Breast epithelium (tissue), 4 donors: ENCODE data around the gene LACTBL1. TPM values are rescaled to one million over a fixed set of nuclear protein-coding genes. Genes with fewer than 3 reads are reported as not detected.
"Not testable (repeated sequence)": the region's sequence is repeated elsewhere in the genome, so short reads cannot be mapped to it uniquely, and the experiment has no call there.

ENCODE experiments used
- DNase-seq, 2 donors: peaks; one replicate each; pipeline ENCODE4 v3.0.0-alpha.2; 2019; ENCODE audit warnings: low spot score in 2 of 2
- H3K27ac ChIP-seq, 2 donors: fragments of 200-600 bp; sonication (generic) in 1 of 2; one replicate each; pipeline ENCODE4 v1.5.1; 2016 to 2019; ENCODE audit warnings: mild to moderate bottlenecking in 1 of 2
- H3K27me3 ChIP-seq, 2 donors: fragments of 200-600 bp; sonication (generic) in 1 of 2; one replicate each; pipeline versions ENCODE4 v1.5.1 to v1.6.0; 2017 to 2019; ENCODE audit warnings: control low read depth in 1 of 2, mild to moderate bottlenecking in 1 of 2
- H3K36me3 ChIP-seq: fragments of 200-600 bp; one replicate; pipeline ENCODE4 v1.5.1; 2019
- H3K4me1 ChIP-seq, 2 donors: fragments of 200-600 bp; sonication (generic); one replicate each; pipeline ENCODE4 v1.5.1; 2016 to 2019; ENCODE audit warnings: control low read depth in 1 of 2
- H3K4me3 ChIP-seq, 3 donors: fragments of 200-600 bp; sonication (generic); 1 replicate in 2 of 3; 2 replicates in 1 of 3; pipeline ENCODE4 v1.5.1; 2016 to 2019; ENCODE audit warnings: mild to moderate bottlenecking in 3 of 3, moderate library complexity in 2 of 3
- H3K9me3 ChIP-seq, 2 donors: fragments of 200-600 bp; sonication (generic) in 1 of 2; one replicate each; pipeline ENCODE4 v1.5.1; 2016 to 2019; ENCODE audit warnings: control low read depth in 1 of 2
- CTCF ChIP-seq, 3 donors: fragments of 450-650 bp; IDR thresholded peaks; one replicate each; pipeline ENCODE4 v1.5.1; 2016 to 2017; ENCODE audit warnings: antibody characterized with exemption in 3 of 3, mild to moderate bottlenecking in 3 of 3, moderate library complexity in 3 of 3
- POLR2A ChIP-seq: fragments of 450-650 bp; IDR thresholded peaks from one replicate; pipeline ENCODE4 v1.6.1; 2016; ENCODE audit warnings: antibody characterized with exemption, mild to moderate bottlenecking, moderate library complexity
- POLR2AphosphoS5 ChIP-seq, 3 donors: sonication (generic); formaldehyde crosslinking; IDR thresholded peaks; one replicate each; pipeline ENCODE4 v1.6.1; 2017; ENCODE audit warnings: antibody characterized with exemption in 3 of 3
- intact Hi-C: fragments of 100-400 bp; cut with DNase I; formaldehyde crosslinking; loops from one replicate; pipeline ENCODE4 v1.15.1; 2023; ENCODE audit warnings: low total_unique reads
- total RNA-seq, 3 donors: library from RNA; depleted of rRNA; stranded (reverse); fragments of >200 nt; gene quantifications; one replicate each; pipeline ENCODE4 v1.1.0, GENCODE V29; 2016

LACTBL1 gene
- total RNA-seq, 3 donors from 2014 or later: not detected

GRCh38 chr1:23019094-23019862 lies 46.6 kb upstream of the LACTBL1 start, which contains the start of gene KDM1A:
KDM1A (plus strand) TSS chr1:23019468; CDS start chr1:23019597, 129 bp downstream.
- TF ChIP-seq POLR2A (peak; percentile 45), POLR2AphosphoS5 (IDR thresholded peaks at IDR 0.05) (peak; percentile 83 to 87 (median 87)), CTCF (IDR thresholded peaks at IDR 0.05) (no peak)
- intact Hi-C loops: no loop called here
- Histone ChIP-seq H3K4me3 (peak within 1 kb of the TSS; percentile 98 to 99 (median 99)), H3K9me3 (peaks cover 0 to 8% of the 10 kb centered on the region in 2 donors), H3K4me1 (peaks cover 0 to 6% of the 10 kb centered on the region in 2 donors), H3K36me3 (no peaks in the 10 kb centered on the region), H3K27me3 (no peaks in the 10 kb centered on the region), H3K27ac (peak within 1 kb of the TSS; percentile 91 to 92)
- peak; percentile 94 to 97 for DNase-seq

GRCh38 chr1:23018661-23019093 lies 46.0 kb upstream of the LACTBL1 start:
- peaks cover 0 to 8% of the 10 kb centered on the region in 2 donors for H3K9me3 ChIP-seq
- peak overlapping the region; percentile 91 to 92 for H3K27ac ChIP-seq
- DNase-seq: no peak
- H3K27me3 ChIP-seq: no peaks in the 10 kb centered on the region
- TF ChIP-seq POLR2A (no peak), CTCF (IDR thresholded peaks at IDR 0.05) (no peak), POLR2AphosphoS5 (IDR thresholded peaks at IDR 0.05) (no peak)
- peak overlapping the region; percentile 98 to 99 (median 99) for H3K4me3 ChIP-seq
- no peaks in the 10 kb centered on the region for H3K36me3 ChIP-seq
- peaks cover 0 to 6% of the 10 kb centered on the region in 2 donors for H3K4me1 ChIP-seq
- intact Hi-C loops: no loop called here

- Histone ChIP-seq H3K4me1 (no peaks in the 10 kb centered on the region), H3K27me3 (no peaks in the 10 kb centered on the region), H3K9me3 (no peaks in the 10 kb centered on the region), H3K4me3 (no peak overlapping the region), H3K36me3 (no peaks in the 10 kb centered on the region), H3K27ac (no peak overlapping the region)
- DNase-seq: no peak
- TF ChIP-seq POLR2AphosphoS5 (IDR thresholded peaks at IDR 0.05): no peak
- no peak for TF ChIP-seq POLR2A
- TF ChIP-seq CTCF (IDR thresholded peaks at IDR 0.05): no peak
- intact Hi-C loops: no loop called here
Observed at GRCh38 chr1:23013657-23014056, 41.0 kb upstream of the LACTBL1 start.

- H3K27ac ChIP-seq, H3K27me3 ChIP-seq, H3K9me3 ChIP-seq, DNase-seq, H3K4me3 ChIP-seq, H3K36me3 ChIP-seq, H3K4me1 ChIP-seq, intact Hi-C loops: not testable (repeated sequence)
Observed at GRCh38 chr1:23010025-23010424, 37.4 kb upstream of the LACTBL1 start.

GRCh38 chr1:23008901-23009300 lies 36.2 kb upstream of the LACTBL1 start:
- H3K36me3 ChIP-seq: no peaks in the 10 kb centered on the region
- DNase-seq: no peak
- no peak for TF ChIP-seq POLR2A
- no peak for TF ChIP-seq CTCF (IDR thresholded peaks at IDR 0.05)
- no peak for TF ChIP-seq POLR2AphosphoS5 (IDR thresholded peaks at IDR 0.05)
- intact Hi-C loops: no loop called here
- no peaks in the 10 kb centered on the region for H3K9me3 ChIP-seq
- no peaks in the 10 kb centered on the region for H3K4me1 ChIP-seq
- no peak overlapping the region for H3K27ac ChIP-seq
- H3K4me3 ChIP-seq: no peak overlapping the region
- H3K27me3 ChIP-seq: no peaks in the 10 kb centered on the region
